Activated naive CD8-positive, alpha-beta T cell treated with anti-CD3 and anti-CD28 coated beads, Interleukin-2, amount 10 ng/mL, durations not matched to agents 7 days and 5 days (primary cell): ENCODE results near the gene XBP1. TPM values are rescaled to one million over a fixed set of nuclear protein-coding genes. Genes with fewer than 3 reads are reported as not detected.
"Not testable (repeated sequence)": the region's sequence is repeated elsewhere in the genome, so short reads cannot be mapped to it uniquely, and the experiment has no call there.

Experiments
- ATAC-seq: fragments of 150-1000 bp; cut with Tn5 transposase; one replicate; pipeline ENCODE4 v1.10.0; 2021; ENCODE audit warnings: low read depth, moderate library complexity
- POLR2A ChIA-PET: fragments of 350-600 bp; sonication (Branson Sonifier 250); formaldehyde crosslinking; loops from one replicate; lab custom pipeline; 2021; ENCODE audit warnings: antibody characterized with exemption; lab: Charles Lee
- DNase-seq: peaks from one replicate; pipeline ENCODE4 v3.0.0; 2021
- H3K27ac Mint-ChIP-seq: one replicate; pipeline ENCODE4 v1.8.0; 2022; ENCODE audit warnings: mild to moderate bottlenecking, mixed read lengths
- H3K27me3 Mint-ChIP-seq: one replicate; pipeline ENCODE4 v1.8.0; 2022; ENCODE audit warnings: mild to moderate bottlenecking, moderate library complexity, mixed read lengths
- H3K36me3 Mint-ChIP-seq: one replicate; pipeline ENCODE4 v1.8.0; 2021; ENCODE audit warnings: mild to moderate bottlenecking, mixed read lengths
- H3K4me1 Mint-ChIP-seq: one replicate; pipeline ENCODE4 v1.8.0; 2021; ENCODE audit warnings: mixed read lengths
- H3K4me3 Mint-ChIP-seq: one replicate; pipeline ENCODE4 v1.8.0; 2022; ENCODE audit warnings: mild to moderate bottlenecking, moderate library complexity, mixed read lengths
- H3K9me3 Mint-ChIP-seq: one replicate; pipeline ENCODE4 v1.8.0; 2021; ENCODE audit warnings: mixed read lengths
- total RNA-seq, 2 experiments: library from RNA; stranded (reverse); gene quantifications; one replicate each; pipeline ENCODE4 v1.2.3, GENCODE V29; 2021

The XBP1 gene
- 100 to 1,000 TPM; 178 to 179 TPM for total RNA-seq

- no peaks in the 10 kb centered on the region for H3K9me3 Mint-ChIP-seq
- peak; percentile 94 for ATAC-seq
- no peaks in the 10 kb centered on the region for H3K27me3 Mint-ChIP-seq
- peaks cover 39% of the 10 kb centered on the region for H3K4me1 Mint-ChIP-seq
- H3K4me3 Mint-ChIP-seq: peak within 1 kb of the TSS; percentile 99
- H3K36me3 Mint-ChIP-seq: peaks cover 45% of the 10 kb centered on the region
- POLR2A ChIA-PET: interaction anchor here (0.8 to 8.2 kb wide), 15 partner anchors 9 to 272 kb away, joined by 3 to 208 read pairs (median 4); partner anchors contain the start of gene CCDC117
- peak within 1 kb of the TSS; percentile 97 for H3K27ac Mint-ChIP-seq
- DNase-seq: peak; percentile 94
Observed at GRCh38 chr22:28800308-28801041, at the start of gene XBP1. XBP1 (minus strand) TSS chr22:28800569.

DNA sequence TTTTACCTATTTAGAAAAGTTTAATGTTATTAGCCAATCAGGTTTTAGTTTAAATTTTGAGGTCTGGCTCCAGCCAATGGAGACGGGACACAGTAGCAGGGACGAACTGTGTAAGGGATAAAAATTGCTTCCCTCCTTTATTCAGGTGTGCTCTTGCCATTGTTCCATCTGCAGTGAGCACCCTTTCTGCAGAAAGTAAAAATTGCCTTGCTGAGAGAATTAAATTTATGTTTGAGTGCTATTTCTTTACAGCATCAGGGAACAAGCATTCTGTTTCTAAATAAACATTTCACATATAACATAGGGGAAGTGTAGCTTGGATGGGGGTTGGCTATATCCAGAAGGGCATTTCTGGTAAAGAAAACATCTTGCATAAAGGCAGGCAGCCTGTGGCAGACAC lies 46.6 kb upstream of the XBP1 start:
- no peak for DNase-seq
- no peak overlapping the region for H3K4me3 Mint-ChIP-seq
- POLR2A ChIA-PET: no interaction called here
- peaks cover 6% of the 10 kb centered on the region for H3K27me3 Mint-ChIP-seq
- H3K27ac Mint-ChIP-seq: no peak overlapping the region
- H3K4me1 Mint-ChIP-seq: no peaks in the 10 kb centered on the region
- peaks cover 5% of the 10 kb centered on the region for H3K36me3 Mint-ChIP-seq
- ATAC-seq: no peak
- peaks cover 11% of the 10 kb centered on the region for H3K9me3 Mint-ChIP-seq

DNA sequence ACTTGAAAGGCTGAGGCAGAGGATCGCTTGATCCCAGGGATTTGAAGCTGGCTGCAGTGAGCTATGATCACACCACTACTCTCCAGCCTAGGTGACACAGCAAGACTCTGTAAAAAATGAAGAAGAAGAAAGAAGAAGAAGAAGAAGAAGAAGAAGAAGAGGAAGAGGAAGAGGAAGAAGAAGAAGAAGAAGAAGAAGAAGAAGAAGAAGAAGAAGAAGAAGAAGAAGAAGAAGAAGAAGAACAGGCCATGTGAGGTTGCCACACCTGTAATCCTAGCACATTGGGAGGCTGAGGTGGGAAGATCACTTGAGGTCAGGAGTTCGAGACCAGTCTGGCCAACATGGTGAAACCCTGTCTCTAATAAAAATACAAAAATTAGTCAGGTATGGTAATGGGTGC lies 43.9 kb upstream of the XBP1 start:
- DNase-seq, H3K4me3 Mint-ChIP-seq, POLR2A ChIA-PET, H3K27ac Mint-ChIP-seq, H3K36me3 Mint-ChIP-seq, H3K4me1 Mint-ChIP-seq, H3K27me3 Mint-ChIP-seq, ATAC-seq: not testable (repeated sequence)
- H3K9me3 Mint-ChIP-seq: peaks cover 11% of the 10 kb centered on the region

- peaks cover 4% of the 10 kb centered on the region for H3K36me3 Mint-ChIP-seq
- H3K4me1 Mint-ChIP-seq: no peaks in the 10 kb centered on the region
- H3K9me3 Mint-ChIP-seq: peaks cover 11% of the 10 kb centered on the region
- no peak overlapping the region for H3K4me3 Mint-ChIP-seq
- no peak for ATAC-seq
- no peak for DNase-seq
- H3K27me3 Mint-ChIP-seq: peaks cover 6% of the 10 kb centered on the region
- no peak overlapping the region for H3K27ac Mint-ChIP-seq
- POLR2A ChIA-PET: no interaction called here
Observed at GRCh38 chr22:28843633-28844032, 43.3 kb upstream of the XBP1 start.

DNA sequence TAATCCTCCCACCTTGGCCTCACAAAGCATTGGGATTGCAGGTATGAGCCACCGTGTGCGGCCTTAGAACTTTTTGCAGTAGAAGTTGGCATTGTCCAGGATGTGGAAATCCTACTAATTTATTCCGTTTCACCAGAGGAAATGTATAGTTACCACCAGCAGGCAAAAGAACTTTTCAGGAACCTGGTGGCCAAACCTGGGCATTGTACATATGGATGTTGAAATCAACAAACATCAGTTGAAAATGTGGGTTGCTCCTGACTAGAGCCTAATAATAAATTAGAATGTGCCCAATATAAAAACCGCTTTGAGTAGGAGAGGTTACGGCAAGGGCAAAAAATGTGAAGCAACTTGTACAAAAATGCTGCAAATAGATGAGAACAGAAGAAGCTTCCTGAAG lies 40.7 kb upstream of the XBP1 start:
- DNase-seq (no peak), ATAC-seq (no peak)
- POLR2A ChIA-PET: no interaction called here
- Mint-ChIP-seq H3K27me3 (peaks cover 4% of the 10 kb centered on the region), H3K4me1 (no peaks in the 10 kb centered on the region), H3K27ac (no peak overlapping the region), H3K36me3 (peaks cover 1% of the 10 kb centered on the region), H3K4me3 (no peak overlapping the region), H3K9me3 (peaks cover 1% of the 10 kb centered on the region)

DNA sequence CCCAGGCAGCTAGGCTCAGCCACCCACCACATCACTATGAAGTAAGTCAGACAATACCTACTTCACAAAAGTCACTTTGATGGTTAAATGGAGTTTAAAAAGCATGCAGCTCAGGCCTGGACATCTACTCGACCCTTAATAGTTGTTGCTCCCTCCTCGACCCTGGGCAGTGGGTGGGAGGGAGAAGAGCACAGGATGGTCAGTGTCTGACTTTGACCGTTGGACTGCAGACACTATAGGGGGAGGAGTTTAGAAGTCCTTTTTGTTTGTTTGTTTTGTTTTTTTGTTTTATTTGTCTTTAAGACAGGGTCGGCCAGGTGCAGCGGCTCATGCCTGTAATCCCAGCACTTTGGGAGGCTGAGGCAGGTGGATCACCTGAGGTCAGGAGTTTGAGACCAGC lies 38.6 kb upstream of the XBP1 start:
- no peaks in the 10 kb centered on the region for H3K4me1 Mint-ChIP-seq
- peaks cover 4% of the 10 kb centered on the region for H3K27me3 Mint-ChIP-seq
- ATAC-seq (no peak), DNase-seq (no peak)
- H3K4me3 Mint-ChIP-seq: no peak overlapping the region
- POLR2A ChIA-PET: no interaction called here
- H3K36me3 Mint-ChIP-seq: no peaks in the 10 kb centered on the region
- no peaks in the 10 kb centered on the region for H3K9me3 Mint-ChIP-seq
- H3K27ac Mint-ChIP-seq: no peak overlapping the region

- POLR2A ChIA-PET: no interaction called here
- peaks cover 2% of the 10 kb centered on the region for H3K36me3 Mint-ChIP-seq
- H3K9me3 Mint-ChIP-seq: no peaks in the 10 kb centered on the region
- H3K4me1 Mint-ChIP-seq: peaks cover 11% of the 10 kb centered on the region
- ATAC-seq (no peak), DNase-seq (no peak)
- H3K4me3 Mint-ChIP-seq: no peak overlapping the region
- peaks cover 1% of the 10 kb centered on the region for H3K27me3 Mint-ChIP-seq
- no peak overlapping the region for H3K27ac Mint-ChIP-seq
Observed at GRCh38 chr22:28837640-28838039, 37.3 kb upstream of the XBP1 start.

DNA sequence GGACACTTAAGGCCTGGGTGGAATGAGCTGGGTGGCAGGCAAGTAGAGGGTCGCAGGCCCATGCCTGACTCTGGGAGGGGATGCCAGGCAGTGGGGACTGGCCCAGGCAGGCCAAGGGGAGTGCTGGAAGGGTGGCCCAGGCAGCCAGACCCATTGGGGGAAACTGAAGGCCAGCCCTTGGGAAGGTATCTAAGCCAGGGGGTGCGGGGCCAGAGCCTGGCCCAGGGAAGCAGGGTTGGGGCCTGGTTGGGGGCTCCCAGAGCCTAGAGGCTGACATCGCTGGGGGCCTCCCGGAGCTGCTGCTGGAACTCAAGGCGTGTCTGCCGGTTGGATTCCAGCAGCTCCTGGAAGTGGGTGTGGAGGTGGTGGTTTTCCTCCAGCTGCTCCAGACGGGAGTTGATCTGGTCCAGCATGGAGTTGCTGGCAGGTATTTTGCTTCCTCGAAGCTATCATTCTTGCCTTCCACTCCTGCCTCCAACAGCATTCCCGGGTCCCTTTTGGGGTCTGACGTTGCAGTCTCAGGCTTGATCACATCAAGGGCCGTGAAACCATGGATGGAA lies 35.3 kb upstream of the XBP1 start:
- H3K4me1 Mint-ChIP-seq: peaks cover 16% of the 10 kb centered on the region
- peaks cover 2% of the 10 kb centered on the region for H3K27me3 Mint-ChIP-seq
- peaks cover 11% of the 10 kb centered on the region for H3K36me3 Mint-ChIP-seq
- ATAC-seq (no peak), DNase-seq (no peak)
- no peaks in the 10 kb centered on the region for H3K9me3 Mint-ChIP-seq
- POLR2A ChIA-PET: interaction anchor here (0.5 to 0.6 kb wide), 2 partner anchors 162 to 1143 kb away, joined by 3 to 7 read pairs; no protein-coding TSS in a partner anchor
- no peak overlapping the region for H3K27ac Mint-ChIP-seq
- no peak overlapping the region for H3K4me3 Mint-ChIP-seq

- ATAC-seq: peak; percentile 61
- H3K4me1 Mint-ChIP-seq: peaks cover 24% of the 10 kb centered on the region
- H3K27me3 Mint-ChIP-seq: peaks cover 2% of the 10 kb centered on the region
- DNase-seq: no peak
- H3K9me3 Mint-ChIP-seq: no peaks in the 10 kb centered on the region
- peak overlapping the region; percentile 50 for H3K4me3 Mint-ChIP-seq
- H3K36me3 Mint-ChIP-seq: peaks cover 13% of the 10 kb centered on the region
- POLR2A ChIA-PET: interaction anchor here (1.0 to 1.1 kb wide), 2 partner anchors 30 to 42 kb away, joined by 3 to 4 read pairs; no protein-coding TSS in a partner anchor
- peak overlapping the region; percentile 31 for H3K27ac Mint-ChIP-seq
Observed at GRCh38 chr22:28833276-28833923, 33.0 kb upstream of the XBP1 start.

- no peak for DNase-seq
- Mint-ChIP-seq H3K36me3 (peaks cover 16% of the 10 kb centered on the region), H3K4me3 (no peak overlapping the region), H3K27ac (no peak overlapping the region), H3K27me3 (peaks cover 2% of the 10 kb centered on the region), H3K4me1 (peaks cover 27% of the 10 kb centered on the region), H3K9me3 (no peaks in the 10 kb centered on the region)
- no peak for ATAC-seq
- POLR2A ChIA-PET: interaction anchor here (1.0 kb wide), 1 partner anchor 29 kb away, joined by 3 read pairs; no protein-coding TSS in a partner anchor
Observed at GRCh38 chr22:28832731-28833130, 32.4 kb upstream of the XBP1 start.

GRCh38 chr22:28831140-28832072 lies 31.0 kb upstream of the XBP1 start:
- Mint-ChIP-seq H3K27me3 (peaks cover 2% of the 10 kb centered on the region), H3K4me1 (peaks cover 31% of the 10 kb centered on the region), H3K4me3 (no peak overlapping the region), H3K9me3 (no peaks in the 10 kb centered on the region), H3K27ac (peak overlapping the region; percentile 57), H3K36me3 (peaks cover 17% of the 10 kb centered on the region)
- POLR2A ChIA-PET: interaction anchor here (4.1 kb wide), 1 partner anchor 31 kb away, joined by 34 read pairs; the partner anchor contains the start of gene XBP1
- ATAC-seq (no peak), DNase-seq (no peak)

DNA sequence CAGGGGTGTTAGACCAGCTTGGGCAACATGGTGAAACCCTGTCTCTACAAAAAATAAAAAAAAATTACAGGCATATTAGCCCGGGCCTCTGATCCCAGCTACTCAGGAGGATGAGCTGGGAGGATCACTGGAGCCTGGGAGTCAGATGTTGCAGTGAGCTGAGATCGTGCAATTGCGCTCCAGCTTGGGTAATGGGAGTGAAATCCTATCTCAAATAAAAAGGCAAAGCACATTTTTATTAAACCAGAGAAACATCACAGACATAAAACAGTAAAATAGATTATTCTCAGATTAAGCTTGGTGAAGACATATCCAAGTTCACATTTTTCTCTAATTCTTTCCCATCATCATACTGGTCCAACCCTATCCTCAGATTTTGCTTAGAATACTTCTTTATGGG lies 30.1 kb upstream of the XBP1 start:
- POLR2A ChIA-PET: interaction anchor here (2.7 to 4.1 kb wide), 2 partner anchors 30 to 40 kb away, joined by 13 to 34 read pairs; partner anchors contain the start of gene XBP1
- no peak for DNase-seq
- H3K4me3 Mint-ChIP-seq: no peak overlapping the region
- H3K36me3 Mint-ChIP-seq: peaks cover 20% of the 10 kb centered on the region
- no peak overlapping the region for H3K27ac Mint-ChIP-seq
- no peak for ATAC-seq
- peaks cover 32% of the 10 kb centered on the region for H3K4me1 Mint-ChIP-seq
- no peaks in the 10 kb centered on the region for H3K9me3 Mint-ChIP-seq
- H3K27me3 Mint-ChIP-seq: peaks cover 2% of the 10 kb centered on the region
